ENCODE measurements around the gene STK11. TPM values are rescaled to one million over a fixed set of nuclear protein-coding genes. Genes with fewer than 3 reads are reported as not detected.

STK11 gene
- polyA plus RNA-seq, 1 of the 3 experiments (the other 2 are of a cell fraction), result 55.5 TPM

DNA sequence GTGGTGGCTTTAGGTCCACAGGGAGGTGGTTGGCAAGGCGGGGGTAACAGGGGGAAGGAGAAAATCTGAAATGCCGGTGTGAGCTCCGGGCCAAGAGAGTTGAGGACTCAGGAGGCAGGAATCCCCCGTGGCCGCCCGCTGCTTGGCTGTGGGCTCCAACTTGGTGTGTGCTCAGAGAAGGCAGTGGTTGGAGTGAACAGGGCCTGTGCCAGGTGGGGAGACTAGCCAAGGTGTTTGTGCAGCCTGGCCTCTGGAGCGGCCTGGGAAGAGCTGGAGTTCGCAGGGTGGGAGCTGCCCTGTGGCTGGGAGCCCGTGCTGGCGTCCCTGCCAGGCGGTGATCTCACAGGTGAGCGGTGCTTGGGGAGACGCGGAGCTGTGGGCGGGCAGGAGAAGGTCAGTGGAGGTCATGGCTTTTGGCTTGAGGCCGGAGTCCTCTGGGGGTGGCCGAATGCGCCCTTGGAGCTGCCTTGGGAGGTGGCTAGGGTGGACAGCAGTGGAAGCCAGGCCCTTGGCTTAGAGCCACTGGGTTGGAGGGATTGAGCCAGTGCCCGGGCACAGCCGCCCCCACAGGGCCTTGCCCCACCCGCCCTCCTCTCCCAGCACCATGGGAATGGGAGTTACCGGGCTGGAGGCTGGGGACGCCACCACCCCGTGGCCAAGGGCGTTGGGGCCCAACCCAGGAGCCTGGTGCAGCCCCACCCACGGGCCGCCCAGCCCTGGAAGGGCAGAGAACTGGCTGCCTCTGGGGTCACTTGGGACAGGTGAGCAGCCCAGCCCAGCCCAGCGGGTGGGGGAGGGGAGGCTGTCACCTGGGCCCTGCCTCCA is 56.4 kb downstream of the STK11 start:
- Histone ChIP-seq H2AFZ (ENCODE audit: low read depth) (no peak overlapping the region), H3K79me2 (ENCODE audit: insufficient read depth) (peaks cover 26% of the 10 kb centered on the region), H3K9me2 (no peaks in the 10 kb centered on the region), H4K20me1 (ENCODE audit: insufficient read depth) (peaks cover 19% of the 10 kb centered on the region), H3K4me1 (ENCODE audit: control insufficient read depth in 1 of 2, insufficient read depth in 2 of 2, low read depth in 1 of 2, low read length in 1 of 2) (peaks cover 57 to 59% of the 10 kb centered on the region in 2 experiments), H3K27ac (ENCODE audit: low read depth in 2 of 2, low read length in 1 of 2) (peak overlapping the region; percentile 89 to 92), H3K9me3 (no peaks in the 10 kb centered on the region), H3K4me3 (ENCODE audit: low read depth in 2 of 2, low read length in 1 of 2) (peak overlapping the region; percentile 72 to 86), H3K36me3 (replicated peaks in 1 of 2; ENCODE audit: control insufficient read depth in 1 of 2, insufficient read depth in 2 of 2, low read length in 1 of 2) (peaks cover 5 to 19% of the 10 kb centered on the region in 2 experiments), H3K4me2 (peak overlapping the region; percentile 100), H3K27me3 (ENCODE audit: insufficient read depth) (no peaks in the 10 kb centered on the region), H3K9ac (peak overlapping the region; percentile 96), H3F3A (replicated peaks; ENCODE audit: insufficient read depth) (peaks cover 45% of the 10 kb centered on the region)
- DNase-seq, result no peak
- POLR2A ChIA-PET, result interaction anchor here (0.8 to 4.8 kb wide), 4 partner anchors 7 to 18 kb away, joined by 3 to 34 read pairs (median 5); partner anchors contain the start of gene CIRBP
- TF ChIP-seq TCF12 (IDR thresholded peaks at IDR 0.05) (no peak), YY1 (IDR thresholded peaks at IDR 0.05; ENCODE audit: low read depth) (no peak), TEAD4 (IDR thresholded peaks at IDR 0.05; ENCODE audit: borderline replicate concordance, insufficient read depth) (no peak), MXI1 (IDR thresholded peaks at IDR 0.05; ENCODE audit: low read depth, low read length) (no peak), RFX5 (IDR thresholded peaks at IDR 0.05; ENCODE audit: low read length) (no peak), FOXM1 (IDR thresholded peaks at IDR 0.05; ENCODE audit: low read depth) (no peak), JUND (IDR thresholded peaks at IDR 0.05) (no peak), TAF1 (IDR thresholded peaks at IDR 0.05; ENCODE audit: borderline replicate concordance, low read depth, low read length) (no peak), ELF1 (IDR thresholded peaks at IDR 0.05) (no peak), FOSL2 (IDR thresholded peaks at IDR 0.05; ENCODE audit: borderline replicate concordance, low read depth) (no peak), SIN3A (IDR thresholded peaks at IDR 0.05; ENCODE audit: borderline replicate concordance, low read depth, low read length) (no peak)
- TF ChIP-seq, protein P1, sequence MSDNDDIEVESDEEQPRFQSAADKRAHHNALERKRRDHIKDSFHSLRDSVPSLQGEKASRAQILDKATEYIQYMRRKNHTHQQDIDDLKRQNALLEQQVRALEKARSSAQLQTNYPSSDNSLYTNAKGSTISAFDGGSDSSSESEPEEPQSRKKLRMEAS (IDR thresholded peaks at IDR 0.05; ENCODE audit: low read depth), result no peak
- WGBS (ENCODE audit: low lambda C conversion rate), result 60% methylated on average over 18 of the region's 28 CpGs
- CTCF ChIA-PET, result interaction anchor here (0.8 to 18.6 kb wide), 7 partner anchors 9 to 55 kb away, joined by 3 to 594 read pairs (median 3); partner anchors contain the start of gene ATP5F1D

DNA sequence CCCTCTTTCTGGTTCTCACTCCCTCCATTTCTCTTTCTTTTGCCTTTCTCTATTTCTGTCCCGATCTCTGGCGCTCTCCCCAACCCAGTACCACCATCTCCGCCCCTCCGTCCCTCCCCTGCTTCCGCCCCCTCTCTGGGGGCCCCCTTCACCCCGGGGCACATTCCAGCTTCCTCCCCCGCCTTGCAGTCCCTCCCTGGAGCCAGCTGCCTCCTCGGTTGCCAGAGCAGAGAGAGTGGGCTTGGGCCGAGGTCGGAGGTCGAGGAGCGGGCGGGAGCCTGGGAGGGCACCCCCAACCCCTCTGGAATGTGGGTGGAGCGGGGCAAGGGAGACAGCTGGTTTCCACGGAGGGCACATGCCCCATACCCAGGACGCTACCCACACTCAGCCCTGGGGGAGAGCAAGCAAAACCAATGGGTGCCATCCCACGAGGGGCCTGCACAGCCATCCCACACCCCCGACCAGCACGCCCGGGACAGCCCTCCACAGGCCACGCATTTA is 57.1 kb downstream of the STK11 start:
- ChIA-PET CTCF (interaction anchor here (0.8 to 18.6 kb wide), 6 partner anchors 10 to 40 kb away, joined by 3 to 594 read pairs (median 4); partner anchors contain the start of gene ATP5F1D), POLR2A (interaction anchor here (1.1 to 1.6 kb wide), 2 partner anchors 10 to 19 kb away, joined by 4 to 7 read pairs; no protein-coding TSS in a partner anchor)
- peak overlapping the region; percentile 100; the same call in 1 of the 2 replicates for H3K4me2 ChIP-seq
- WGBS (ENCODE audit: low lambda C conversion rate), result 81% methylated on average over 16 of the region's 21 CpGs
- peak overlapping the region; percentile 89 to 92; a peak in 2 of 4 replicates for H3K27ac ChIP-seq (ENCODE audit: low read depth in 2 of 2, low read length in 1 of 2)
- peaks cover 61 to 66% of the 10 kb centered on the region in 2 experiments for H3K4me1 ChIP-seq (ENCODE audit: control insufficient read depth in 1 of 2, insufficient read depth in 2 of 2, low read depth in 1 of 2, low read length in 1 of 2)
- no peaks in the 10 kb centered on the region for H3K27me3 ChIP-seq (ENCODE audit: insufficient read depth)
- no peaks in the 10 kb centered on the region for H3K9me3 ChIP-seq
- H3K79me2 ChIP-seq (ENCODE audit: insufficient read depth), result peaks cover 21% of the 10 kb centered on the region
- DNase-seq, result no peak
- H2AFZ ChIP-seq (ENCODE audit: low read depth), result no peak overlapping the region
- peaks cover under 1 to 12% of the 10 kb centered on the region in 2 experiments for H3K36me3 ChIP-seq (replicated peaks in 1 of 2; ENCODE audit: control insufficient read depth in 1 of 2, insufficient read depth in 2 of 2, low read length in 1 of 2)
- no peak overlapping the region; the same call in 1 of the 2 replicates for H3K9ac ChIP-seq
- H3K4me3 ChIP-seq (ENCODE audit: low read depth in 2 of 2, low read length in 1 of 2), result no peak overlapping the region; a peak in 1 of 4 replicates
- peaks cover 38% of the 10 kb centered on the region for H3F3A ChIP-seq (replicated peaks; ENCODE audit: insufficient read depth)
- peaks cover 13% of the 10 kb centered on the region for H4K20me1 ChIP-seq (ENCODE audit: insufficient read depth)
- no peaks in the 10 kb centered on the region for H3K9me2 ChIP-seq
- TF ChIP-seq, protein P2, sequence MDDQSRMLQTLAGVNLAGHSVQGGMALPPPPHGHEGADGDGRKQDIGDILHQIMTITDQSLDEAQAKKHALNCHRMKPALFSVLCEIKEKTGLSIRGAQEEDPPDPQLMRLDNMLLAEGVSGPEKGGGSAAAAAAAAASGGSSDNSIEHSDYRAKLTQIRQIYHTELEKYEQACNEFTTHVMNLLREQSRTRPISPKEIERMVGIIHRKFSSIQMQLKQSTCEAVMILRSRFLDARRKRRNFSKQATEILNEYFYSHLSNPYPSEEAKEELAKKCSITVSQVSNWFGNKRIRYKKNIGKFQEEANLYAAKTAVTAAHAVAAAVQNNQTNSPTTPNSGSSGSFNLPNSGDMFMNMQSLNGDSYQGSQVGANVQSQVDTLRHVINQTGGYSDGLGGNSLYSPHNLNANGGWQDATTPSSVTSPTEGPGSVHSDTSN (IDR thresholded peaks at IDR 0.05), result no peak
- TF ChIP-seq, protein P3, sequence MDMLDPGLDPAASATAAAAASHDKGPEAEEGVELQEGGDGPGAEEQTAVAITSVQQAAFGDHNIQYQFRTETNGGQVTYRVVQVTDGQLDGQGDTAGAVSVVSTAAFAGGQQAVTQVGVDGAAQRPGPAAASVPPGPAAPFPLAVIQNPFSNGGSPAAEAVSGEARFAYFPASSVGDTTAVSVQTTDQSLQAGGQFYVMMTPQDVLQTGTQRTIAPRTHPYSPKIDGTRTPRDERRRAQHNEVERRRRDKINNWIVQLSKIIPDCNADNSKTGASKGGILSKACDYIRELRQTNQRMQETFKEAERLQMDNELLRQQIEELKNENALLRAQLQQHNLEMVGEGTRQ (IDR thresholded peaks at IDR 0.05; ENCODE audit: borderline replicate concordance, low read depth, low read length), result no peak
- TF ChIP-seq, protein P4, sequence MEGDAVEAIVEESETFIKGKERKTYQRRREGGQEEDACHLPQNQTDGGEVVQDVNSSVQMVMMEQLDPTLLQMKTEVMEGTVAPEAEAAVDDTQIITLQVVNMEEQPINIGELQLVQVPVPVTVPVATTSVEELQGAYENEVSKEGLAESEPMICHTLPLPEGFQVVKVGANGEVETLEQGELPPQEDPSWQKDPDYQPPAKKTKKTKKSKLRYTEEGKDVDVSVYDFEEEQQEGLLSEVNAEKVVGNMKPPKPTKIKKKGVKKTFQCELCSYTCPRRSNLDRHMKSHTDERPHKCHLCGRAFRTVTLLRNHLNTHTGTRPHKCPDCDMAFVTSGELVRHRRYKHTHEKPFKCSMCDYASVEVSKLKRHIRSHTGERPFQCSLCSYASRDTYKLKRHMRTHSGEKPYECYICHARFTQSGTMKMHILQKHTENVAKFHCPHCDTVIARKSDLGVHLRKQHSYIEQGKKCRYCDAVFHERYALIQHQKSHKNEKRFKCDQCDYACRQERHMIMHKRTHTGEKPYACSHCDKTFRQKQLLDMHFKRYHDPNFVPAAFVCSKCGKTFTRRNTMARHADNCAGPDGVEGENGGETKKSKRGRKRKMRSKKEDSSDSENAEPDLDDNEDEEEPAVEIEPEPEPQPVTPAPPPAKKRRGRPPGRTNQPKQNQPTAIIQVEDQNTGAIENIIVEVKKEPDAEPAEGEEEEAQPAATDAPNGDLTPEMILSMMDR (IDR thresholded peaks at IDR 0.05), result no peak
- TF ChIP-seq EZH2phosphoT487 (IDR thresholded peaks at IDR 0.05; ENCODE audit: borderline replicate concordance, low read depth), result no peak
- no peak for TF ChIP-seq MXI1 (IDR thresholded peaks at IDR 0.05; ENCODE audit: low read depth, low read length)
- TF ChIP-seq, protein P5, sequence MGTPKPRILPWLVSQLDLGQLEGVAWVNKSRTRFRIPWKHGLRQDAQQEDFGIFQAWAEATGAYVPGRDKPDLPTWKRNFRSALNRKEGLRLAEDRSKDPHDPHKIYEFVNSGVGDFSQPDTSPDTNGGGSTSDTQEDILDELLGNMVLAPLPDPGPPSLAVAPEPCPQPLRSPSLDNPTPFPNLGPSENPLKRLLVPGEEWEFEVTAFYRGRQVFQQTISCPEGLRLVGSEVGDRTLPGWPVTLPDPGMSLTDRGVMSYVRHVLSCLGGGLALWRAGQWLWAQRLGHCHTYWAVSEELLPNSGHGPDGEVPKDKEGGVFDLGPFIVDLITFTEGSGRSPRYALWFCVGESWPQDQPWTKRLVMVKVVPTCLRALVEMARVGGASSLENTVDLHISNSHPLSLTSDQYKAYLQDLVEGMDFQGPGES (IDR thresholded peaks at IDR 0.05; ENCODE audit: low read depth, low read length), result no peak
- TF ChIP-seq, protein P6, sequence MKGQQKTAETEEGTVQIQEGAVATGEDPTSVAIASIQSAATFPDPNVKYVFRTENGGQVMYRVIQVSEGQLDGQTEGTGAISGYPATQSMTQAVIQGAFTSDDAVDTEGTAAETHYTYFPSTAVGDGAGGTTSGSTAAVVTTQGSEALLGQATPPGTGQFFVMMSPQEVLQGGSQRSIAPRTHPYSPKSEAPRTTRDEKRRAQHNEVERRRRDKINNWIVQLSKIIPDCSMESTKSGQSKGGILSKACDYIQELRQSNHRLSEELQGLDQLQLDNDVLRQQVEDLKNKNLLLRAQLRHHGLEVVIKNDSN (IDR thresholded peaks at IDR 0.05; ENCODE audit: borderline replicate concordance, low read depth), result no peak
- no peak for TF ChIP-seq TAF1 (IDR thresholded peaks at IDR 0.05; ENCODE audit: borderline replicate concordance, low read depth, low read length)
- no peak for TF ChIP-seq FOSL2 (IDR thresholded peaks at IDR 0.05; ENCODE audit: borderline replicate concordance, low read depth)
- TF ChIP-seq GABPA (IDR thresholded peaks at IDR 0.05; ENCODE audit: low read depth), result no peak

All from SK-N-SH (cell line).